Mesothelial cell of epicardium (in vitro differentiated cells): ENCODE data around the gene LAG3. TPM values are rescaled to one million over a fixed set of nuclear protein-coding genes. Genes with fewer than 3 reads are reported as not detected.

Experiments
- DNase-seq, 2 experiments: peaks; one replicate each; pipeline ENCODE4 v3.0.0; 2021; ENCODE audit warnings: low spot score in 2 of 2; ENCODE audit not compliant: unreplicated experiment in 2 of 2
- H3K27ac Mint-ChIP-seq: 2 replicates; pipeline ENCODE4 v1.8.0; 2021; ENCODE audit warnings: mixed read lengths
- H3K27me3 Mint-ChIP-seq: 2 replicates; pipeline ENCODE4 v1.8.0; 2021; ENCODE audit warnings: low read depth, mixed read lengths
- H3K36me3 Mint-ChIP-seq: 2 replicates; pipeline ENCODE4 v1.8.0; 2021; ENCODE audit warnings: mixed read lengths
- H3K4me1 Mint-ChIP-seq: 2 replicates; pipeline ENCODE4 v1.8.0; 2021; ENCODE audit warnings: mixed read lengths
- H3K4me3 Mint-ChIP-seq: 2 replicates; pipeline ENCODE4 v1.8.0; 2021; ENCODE audit warnings: mild to moderate bottlenecking, moderate library complexity, mixed read lengths
- H3K9me3 Mint-ChIP-seq: 2 replicates; pipeline ENCODE4 v1.8.0; 2021; ENCODE audit warnings: mixed read lengths
- CTCF ChIP-seq: fragments of 200-600 bp; sonication (generic); IDR thresholded peaks from one replicate; pipeline ENCODE4 v1.5.0; 2021; ENCODE audit warnings: antibody characterized with exemption; ENCODE audit not compliant: unreplicated experiment
- total RNA-seq: library from RNA; stranded (reverse); gene quantifications from 3 replicates; pipeline ENCODE4 v1.2.1, GENCODE V29; 2021

The LAG3 gene
- total RNA-seq, 1 donor from 2014 or later = 3.8 TPM

GRCh38 chr12:6822426-6823135 is 50.3 kb downstream of the LAG3 start:
- TF ChIP-seq CTCF = no peak
- Mint-ChIP-seq H3K4me1 (peaks cover 60% of the 10 kb centered on the region), H3K9me3 (no peaks in the 10 kb centered on the region), H3K27me3 (peaks cover 14% of the 10 kb centered on the region), H3K4me3 (peak overlapping the region; percentile 75), H3K27ac (no peak overlapping the region), H3K36me3 (no peaks in the 10 kb centered on the region)
- DNase-seq = no peak

- Mint-ChIP-seq H3K4me3 (no peak overlapping the region), H3K27me3 (peaks cover 14% of the 10 kb centered on the region), H3K27ac (no peak overlapping the region), H3K9me3 (no peaks in the 10 kb centered on the region), H3K36me3 (no peaks in the 10 kb centered on the region), H3K4me1 (peaks cover 61% of the 10 kb centered on the region)
- no peak for DNase-seq
- TF ChIP-seq CTCF = no peak
Observed at GRCh38 chr12:6823182-6824084, 51.1 kb downstream of the LAG3 start.

GRCh38 chr12:6824085-6824775 is 51.9 kb downstream of the LAG3 start:
- H3K36me3 Mint-ChIP-seq = no peaks in the 10 kb centered on the region
- H3K4me3 Mint-ChIP-seq = no peak overlapping the region
- H3K4me1 Mint-ChIP-seq = peaks cover 57% of the 10 kb centered on the region
- DNase-seq = no peak
- no peaks in the 10 kb centered on the region for H3K9me3 Mint-ChIP-seq
- peaks cover 14% of the 10 kb centered on the region for H3K27me3 Mint-ChIP-seq
- no peak overlapping the region for H3K27ac Mint-ChIP-seq
- TF ChIP-seq CTCF = no peak

GRCh38 chr12:6824901-6825381 is 52.6 kb downstream of the LAG3 start:
- H3K36me3 Mint-ChIP-seq = no peaks in the 10 kb centered on the region
- peak overlapping the region; percentile 58 for H3K4me3 Mint-ChIP-seq
- DNase-seq = no peak
- peaks cover 14% of the 10 kb centered on the region for H3K27me3 Mint-ChIP-seq
- peak overlapping the region; percentile 17 for H3K27ac Mint-ChIP-seq
- no peaks in the 10 kb centered on the region for H3K9me3 Mint-ChIP-seq
- H3K4me1 Mint-ChIP-seq = peaks cover 55% of the 10 kb centered on the region
- no peak for TF ChIP-seq CTCF

GRCh38 chr12:6825398-6826124 is 53.2 kb downstream of the LAG3 start:
- Mint-ChIP-seq H3K27ac (peak overlapping the region; percentile 43), H3K9me3 (no peaks in the 10 kb centered on the region), H3K27me3 (peaks cover 14% of the 10 kb centered on the region), H3K4me1 (peaks cover 53% of the 10 kb centered on the region), H3K36me3 (no peaks in the 10 kb centered on the region), H3K4me3 (peak overlapping the region; percentile 58)
- DNase-seq = peak in 1 of 2 experiments; percentile 94
- TF ChIP-seq CTCF = peak; percentile 89
